ENCODE measurements around the gene MED12.

MED12 gene

GRCh38 chrX:71081330-71082123 is 36.9 kb upstream of the MED12 start (continued):
- TF ChIP-seq OVOL3 (tag by site-specific recombination; IDR thresholded peaks at IDR 0.05) (0 out of 2 replicates have a peak, but pooled peaks have one; percentile 56), ZNF843 (tag by site-specific recombination; IDR thresholded peaks at IDR 0.05) (peak; percentile 91), GFI1B (tag by site-specific recombination; IDR thresholded peaks at IDR 0.05) (no peak), ZNF19 (tag by site-specific recombination; IDR thresholded peaks at IDR 0.05; ENCODE audit: low read depth) (no peak), ZNF24 (tag by site-specific recombination; IDR thresholded peaks at IDR 0.05) (no peak), SETDB1 (IDR thresholded peaks at IDR 0.05; ENCODE audit: insufficient read length, low read length) (no peak), HOXA7 (CRISPR knock-in tag; IDR thresholded peaks at IDR 0.05; ENCODE audit: borderline replicate concordance) (no peak), INSM2 (tag by site-specific recombination; IDR thresholded peaks at IDR 0.05) (peak; percentile 85), ZNF561 (tag by site-specific recombination; IDR thresholded peaks at IDR 0.05; ENCODE audit: borderline replicate concordance) (peak; percentile 69; the same call in 1 of the 2 replicates), ZNF510 (tag by site-specific recombination; IDR thresholded peaks at IDR 0.05; ENCODE audit: insufficient replicate concordance) (no peak), ZNF302 (tag by site-specific recombination; IDR thresholded peaks at IDR 0.05; ENCODE audit: low read depth) (no peak), ZNF211 (tag by site-specific recombination; IDR thresholded peaks at IDR 0.05; ENCODE audit: low read depth) (no peak), SP7 (tag by site-specific recombination; IDR thresholded peaks at IDR 0.05) (no peak), ZNF280D (tag by site-specific recombination; IDR thresholded peaks at IDR 0.05) (no peak), ZNF366 (tag by site-specific recombination; conservative IDR thresholded peaks at IDR 0.05) (0 out of 2 replicates have a peak, but pooled peaks have one; percentile 22), ZNF37A (tag by site-specific recombination; IDR thresholded peaks at IDR 0.05) (no peak), ZNF248 (tag by site-specific recombination; IDR thresholded peaks at IDR 0.05) (no peak), ZSCAN30 (tag by site-specific recombination; IDR thresholded peaks at IDR 0.05) (no peak), ZSCAN4 (tag by site-specific recombination; IDR thresholded peaks at IDR 0.05) (no peak), ZNF777 (tag by site-specific recombination; IDR thresholded peaks at IDR 0.05; ENCODE audit: borderline replicate concordance) (no peak), EGR2 (tag by site-specific recombination; IDR thresholded peaks at IDR 0.05; ENCODE audit: low read depth) (no peak), ZNF600 (tag by site-specific recombination; IDR thresholded peaks at IDR 0.05) (peak; percentile 56; the same call in 1 of the 2 replicates), ZNF324 (tag by site-specific recombination; IDR thresholded peaks at IDR 0.05) (no peak), ZNF140 (tag by site-specific recombination; IDR thresholded peaks at IDR 0.05) (no peak), ZNF548 (tag by site-specific recombination; IDR thresholded peaks at IDR 0.05) (no peak), KLF17 (tag by site-specific recombination; IDR thresholded peaks at IDR 0.05) (no peak), ZNF202 (tag by site-specific recombination; IDR thresholded peaks at IDR 0.05; ENCODE audit: borderline replicate concordance) (no peak), ZBTB44 (tag by site-specific recombination; IDR thresholded peaks at IDR 0.05) (peak; percentile 72), KLF8 (tag by site-specific recombination; IDR thresholded peaks at IDR 0.05) (peak; percentile 40; the same call in 1 of the 2 replicates), GLIS1 (tag by site-specific recombination; IDR thresholded peaks at IDR 0.05) (no peak), ZNF239 (tag by site-specific recombination; IDR thresholded peaks at IDR 0.05) (no peak), OSR2 (tag by site-specific recombination; IDR thresholded peaks at IDR 0.05) (peak; percentile 82), ZNF560 (tag by site-specific recombination; IDR thresholded peaks at IDR 0.05; ENCODE audit: borderline replicate concordance) (no peak)
